ENCODE results near the gene RAB4A. TPM values are rescaled to one million over a fixed set of nuclear protein-coding genes. Genes with fewer than 3 reads are reported as not detected.

Gene RAB4A
- total and polyA plus RNA-seq, 10 of the 15 experiments (the other 5 are each of a cell fraction or from before 2014, with no cell fraction given), result 4.0 to 35.8 (median 17.7) TPM

DNA sequence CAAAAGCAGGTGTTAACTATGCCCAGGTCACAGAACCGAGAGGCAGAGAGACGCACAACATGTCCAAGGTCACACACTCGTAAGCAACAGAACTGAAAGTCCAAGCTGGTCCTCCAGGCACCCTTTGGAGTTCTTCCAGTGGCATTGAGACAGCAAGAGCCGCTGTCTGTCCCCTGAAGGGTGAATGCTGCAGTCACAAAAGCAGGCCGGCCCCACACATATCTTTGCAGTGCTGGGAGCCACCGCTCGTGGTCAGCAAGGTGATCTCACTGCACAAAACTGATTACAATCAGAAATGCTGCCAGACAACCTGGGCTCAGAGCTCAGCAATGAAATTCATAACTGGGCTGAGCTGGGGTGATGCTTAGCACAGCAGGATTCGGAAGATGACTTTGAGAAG lies 47.4 kb upstream of the RAB4A start (continued):
- TF ChIP-seq, protein P1, sequence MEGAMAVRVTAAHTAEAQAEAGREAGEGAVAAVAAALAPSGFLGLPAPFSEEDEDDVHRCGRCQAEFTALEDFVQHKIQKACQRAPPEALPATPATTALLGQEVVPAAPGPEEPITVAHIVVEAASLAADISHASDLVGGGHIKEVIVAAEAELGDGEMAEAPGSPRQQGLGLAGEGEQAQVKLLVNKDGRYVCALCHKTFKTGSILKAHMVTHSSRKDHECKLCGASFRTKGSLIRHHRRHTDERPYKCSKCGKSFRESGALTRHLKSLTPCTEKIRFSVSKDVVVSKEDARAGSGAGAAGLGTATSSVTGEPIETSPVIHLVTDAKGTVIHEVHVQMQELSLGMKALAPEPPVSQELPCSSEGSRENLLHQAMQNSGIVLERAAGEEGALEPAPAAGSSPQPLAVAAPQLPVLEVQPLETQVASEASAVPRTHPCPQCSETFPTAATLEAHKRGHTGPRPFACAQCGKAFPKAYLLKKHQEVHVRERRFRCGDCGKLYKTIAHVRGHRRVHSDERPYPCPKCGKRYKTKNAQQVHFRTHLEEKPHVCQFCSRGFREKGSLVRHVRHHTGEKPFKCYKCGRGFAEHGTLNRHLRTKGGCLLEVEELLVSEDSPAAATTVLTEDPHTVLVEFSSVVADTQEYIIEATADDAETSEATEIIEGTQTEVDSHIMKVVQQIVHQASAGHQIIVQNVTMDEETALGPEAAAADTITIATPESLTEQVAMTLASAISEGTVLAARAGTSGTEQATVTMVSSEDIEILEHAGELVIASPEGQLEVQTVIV (IDR thresholded peaks at IDR 0.05; ENCODE audit: borderline replicate concordance, partially characterized antibody), result no peak

DNA sequence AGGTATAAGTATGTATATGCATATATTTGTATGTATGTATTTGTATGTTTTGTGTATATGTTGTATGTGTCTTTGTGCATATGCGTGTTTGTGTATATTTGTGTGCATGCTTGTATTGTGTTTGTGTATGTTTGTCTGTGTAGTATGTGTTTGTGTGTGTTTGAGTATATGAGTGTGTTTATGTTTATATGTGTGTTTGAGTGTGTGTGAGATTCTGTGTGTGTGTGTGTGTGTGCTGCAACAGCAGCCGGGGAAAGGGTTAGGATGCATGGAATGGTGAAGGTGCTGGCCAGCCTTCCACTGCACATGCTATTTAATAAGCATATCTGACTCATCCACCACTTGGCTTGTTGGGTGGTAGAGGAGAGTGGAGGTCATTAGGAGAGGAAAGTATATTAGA lies 46.6 kb upstream of the RAB4A start:
- in situ Hi-C loops (cut with MboI) (no loop called here), intact Hi-C loops (cut with micrococcal nuclease; ENCODE audit: unreplicated experiment) (loop anchor here (10.0 kb wide), 1 partner anchor 190 kb away; no protein-coding TSS in a partner anchor)
- FAIRE-seq, result no peak
- H3K27ac ChIP-seq (ENCODE audit: control insufficient read depth, insufficient read depth), result no peak overlapping the region
- no peak overlapping the region for H3K9ac ChIP-seq (ENCODE audit: control insufficient read depth, insufficient read depth, low read length)
- SMC1A ChIA-PET (ENCODE audit: uncharacterized antibody, unreplicated experiment), result no interaction called here
- no peaks in the 10 kb centered on the region for H3K4me1 ChIP-seq (ENCODE audit: control insufficient read depth, insufficient read depth, low read length)
- POLR2A ChIA-PET, result no interaction called here
- H4K20me1 ChIP-seq (ENCODE audit: control insufficient read depth, insufficient read depth), result no peaks in the 10 kb centered on the region
- CTCF ChIA-PET, result no interaction called here
- no peaks in the 10 kb centered on the region for H3K9me3 ChIP-seq (replicated peaks; ENCODE audit: control insufficient read depth, insufficient read depth, low read length)
- H3K79me2 ChIP-seq (ENCODE audit: control insufficient read depth, insufficient read depth, low read length), result no peaks in the 10 kb centered on the region
- H3K27me3 ChIP-seq (replicated peaks in 1 of 2; ENCODE audit: control insufficient read depth in 2 of 2, insufficient read depth in 2 of 2, low read length in 1 of 2), result no peaks in the 10 kb centered on the region; a peak in 1 of 4 replicates
- DNase-seq (ENCODE audit: low read depth, low spot score), result no peak
- no peaks in the 10 kb centered on the region for H3K36me3 ChIP-seq (ENCODE audit: control insufficient read depth in 2 of 2, insufficient read depth in 2 of 2, low read length in 1 of 2)
- H3K4me3 ChIP-seq, result no peak overlapping the region
- RAD21 ChIA-PET (ENCODE audit: unreplicated experiment), result no interaction called here
- no peak overlapping the region for H2AFZ ChIP-seq (ENCODE audit: control insufficient read depth, low read depth, low read length)
- TF ChIP-seq ZNF384 (IDR thresholded peaks at IDR 0.05; ENCODE audit: borderline replicate concordance, low read depth, low read length) (no peak), BMI1 (IDR thresholded peaks at IDR 0.05; ENCODE audit: borderline replicate concordance) (no peak), STAT3 (IDR thresholded peaks at IDR 0.05; ENCODE audit: low read depth, low read length) (no peak), DPF2 (IDR thresholded peaks at IDR 0.05) (no peak), SREBF1 (IDR thresholded peaks at IDR 0.05; ENCODE audit: low read length) (no peak), SPI1 (IDR thresholded peaks at IDR 0.05; ENCODE audit: borderline replicate concordance, insufficient read depth, low read depth, low read length) (no peak), EP300 (IDR thresholded peaks at IDR 0.05; ENCODE audit: borderline replicate concordance in 1 of 2, control insufficient read depth in 1 of 2, low read depth in 2 of 2, low read length in 2 of 2) (no peak)
- TF ChIP-seq, protein P2, sequence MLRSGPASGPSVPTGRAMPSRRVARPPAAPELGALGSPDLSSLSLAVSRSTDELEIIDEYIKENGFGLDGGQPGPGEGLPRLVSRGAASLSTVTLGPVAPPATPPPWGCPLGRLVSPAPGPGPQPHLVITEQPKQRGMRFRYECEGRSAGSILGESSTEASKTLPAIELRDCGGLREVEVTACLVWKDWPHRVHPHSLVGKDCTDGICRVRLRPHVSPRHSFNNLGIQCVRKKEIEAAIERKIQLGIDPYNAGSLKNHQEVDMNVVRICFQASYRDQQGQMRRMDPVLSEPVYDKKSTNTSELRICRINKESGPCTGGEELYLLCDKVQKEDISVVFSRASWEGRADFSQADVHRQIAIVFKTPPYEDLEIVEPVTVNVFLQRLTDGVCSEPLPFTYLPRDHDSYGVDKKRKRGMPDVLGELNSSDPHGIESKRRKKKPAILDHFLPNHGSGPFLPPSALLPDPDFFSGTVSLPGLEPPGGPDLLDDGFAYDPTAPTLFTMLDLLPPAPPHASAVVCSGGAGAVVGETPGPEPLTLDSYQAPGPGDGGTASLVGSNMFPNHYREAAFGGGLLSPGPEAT (IDR thresholded peaks at IDR 0.05; ENCODE audit: low read depth), result no peak
- no peak for ATAC-seq
- BruUV-seq (replicated peaks), result no TSS peak
- 70% methylated on average over 2 of the region's 2 CpGs for WGBS (ENCODE audit: insufficient coverage, insufficient replicate concordance, low lambda C conversion rate, missing lambda C conversion rate)
- H3K4me2 ChIP-seq (ENCODE audit: control insufficient read depth, insufficient read depth), result no peak overlapping the region
